Naive thymus-derived CD4-positive, alpha-beta T cell (primary cell): ENCODE data around the gene PARP15. TPM values are rescaled to one million over a fixed set of nuclear protein-coding genes. Genes with fewer than 3 reads are reported as not detected.
A peak's percentile ranks its signal among the peaks of the same experiment; 100 is the strongest.

Source experiments
- ATAC-seq: fragments of 150-1000 bp; cut with Tn5 transposase; 2 replicates; pipeline ENCODE4 v1.10.0; 2021; ENCODE audit warnings: mild to moderate bottlenecking, moderate library complexity
- CTCF ChIA-PET: fragments of 350-600 bp; sonication (Branson Sonifier 250); formaldehyde crosslinking; loops from one replicate; lab custom pipeline; 2021; ENCODE audit warnings: antibody characterized with exemption; lab: Charles Lee
- POLR2A ChIA-PET: fragments of 350-600 bp; sonication (Branson Sonifier 250); formaldehyde crosslinking; loops from one replicate; lab custom pipeline; 2021; ENCODE audit warnings: antibody characterized with exemption, inconsistent platforms; lab: Charles Lee
- DNase-seq, 9 donors: peaks; one replicate each; pipeline versions ENCODE4 v3.0.0 to v3.0.0-alpha.2; 2020 to 2022; ENCODE audit warnings: mixed read lengths in 1 of 9
- H3K27ac ChIP-seq: one replicate; pipeline ENCODE4 v1.7.0; 2013; ENCODE audit warnings: mild to moderate bottlenecking, low read depth, low read length, moderate library complexity
- H3K27me3 ChIP-seq, 2 donors: one replicate each; pipeline ENCODE4 v1.7.0; 2013; ENCODE audit warnings: low read length in 2 of 2, mild to moderate bottlenecking in 2 of 2, moderate library complexity in 2 of 2; ENCODE audit not compliant: control insufficient read depth in 2 of 2, insufficient read depth in 2 of 2
- H3K36me3 ChIP-seq, 3 experiments: 1 replicate in 2 of 3; 2 replicates in 1 of 3; pipeline ENCODE4 v1.7.0; 2013; ENCODE audit warnings: low read length in 3 of 3, mild to moderate bottlenecking in 3 of 3, moderate library complexity in 1 of 3; ENCODE audit not compliant: insufficient read depth in 3 of 3, control insufficient read depth in 2 of 3
- H3K4me1 ChIP-seq, 2 donors: one replicate each; pipeline ENCODE4 v1.7.0; 2013; ENCODE audit warnings: low read length in 2 of 2, mild to moderate bottlenecking in 2 of 2, moderate library complexity in 1 of 2; ENCODE audit not compliant: control insufficient read depth in 2 of 2, insufficient read depth in 2 of 2
- H3K4me3 ChIP-seq: 2 replicates; pipeline ENCODE4 v1.7.0; 2013; ENCODE audit warnings: mild to moderate bottlenecking, low read length
- H3K9me3 ChIP-seq, 3 experiments: 1 replicate in 2 of 3; 2 replicates in 1 of 3; pipeline ENCODE4 v1.7.0; 2013; ENCODE audit warnings: low read length in 3 of 3; ENCODE audit not compliant: control insufficient read depth in 2 of 3
- H3K27ac Mint-ChIP-seq, 9 donors: one replicate each; pipeline ENCODE4 v1.8.0; 2020 to 2022; ENCODE audit warnings: mixed read lengths in 9 of 9, mild to moderate bottlenecking in 8 of 9, moderate library complexity in 5 of 9, inconsistent platforms in 2 of 9
- H3K27me3 Mint-ChIP-seq, 5 donors: one replicate each; pipeline ENCODE4 v1.8.0; 2021 to 2022; ENCODE audit warnings: mixed read lengths in 5 of 5, mild to moderate bottlenecking in 1 of 5
- H3K36me3 Mint-ChIP-seq, 5 donors: one replicate each; pipeline ENCODE4 v1.8.0; 2020 to 2022; ENCODE audit warnings: mixed read lengths in 5 of 5, mild to moderate bottlenecking in 3 of 5, inconsistent platforms in 1 of 5
- H3K4me1 Mint-ChIP-seq, 7 donors: one replicate each; pipeline ENCODE4 v1.8.0; 2020 to 2022; ENCODE audit warnings: mixed read lengths in 7 of 7, mild to moderate bottlenecking in 3 of 7, inconsistent platforms in 1 of 7
- H3K4me3 Mint-ChIP-seq, 10 donors: one replicate each; pipeline ENCODE4 v1.8.0; 2020 to 2022; ENCODE audit warnings: mild to moderate bottlenecking in 10 of 10, mixed read lengths in 10 of 10, moderate library complexity in 6 of 10, inconsistent platforms in 2 of 10
- H3K9me3 Mint-ChIP-seq, 11 donors: one replicate each; pipeline ENCODE4 v1.8.0; 2020 to 2022; ENCODE audit warnings: mixed read lengths in 11 of 11, mild to moderate bottlenecking in 4 of 11, inconsistent platforms in 1 of 11, moderate library complexity in 1 of 11
- intact Hi-C, 2 donors: fragments of 100-400 bp; cut with micrococcal nuclease; formaldehyde crosslinking; loops; one replicate each; pipeline ENCODE4 v1.15.1; 2023
- polyA plus RNA-seq, 2 donors: library from polyadenylated mRNA; unstranded; fragments of 300-500 nt; fragmentation: Illumina TruSeq; gene quantifications; one replicate each; pipeline ENCODE4 v1.2.3, GENCODE V29; 2021
- total RNA-seq, 6 experiments: library from RNA in 5 of 6; stranded (reverse) in 5 of 6; gene quantifications; 1 replicate in 5 of 6; 2 replicates in 1 of 6; pipeline ENCODE4 v1.2.3 and lab custom pipeline; 2021 to 2026

Gene PARP15
- total and polyA plus RNA-seq, 7 experiments from 2014 or later, result 3.2 to 71.0 (median 46.7) TPM

DNA sequence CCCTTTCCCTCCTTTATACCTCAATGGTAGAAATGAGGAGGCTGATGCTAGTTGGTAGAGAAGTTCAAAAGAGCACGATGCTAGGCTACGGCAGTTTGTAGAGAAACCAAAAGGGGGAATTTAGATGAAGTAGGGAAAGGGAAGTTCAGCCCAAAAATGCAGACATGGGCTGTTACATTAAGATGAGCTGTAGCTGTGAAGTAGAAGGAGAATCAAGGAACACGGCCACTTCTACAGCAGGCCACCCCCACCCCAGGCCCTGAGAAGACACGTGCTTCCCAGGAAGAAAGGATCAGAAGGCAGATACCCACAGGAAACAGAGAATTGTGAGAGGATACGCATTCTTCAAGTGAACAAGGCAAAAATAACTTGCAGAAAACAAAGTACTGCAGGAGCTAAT, 101.1 kb downstream of the PARP15 start:
- Histone ChIP-seq H3K27ac (no peak overlapping the region), H3K27me3 (no peaks in the 10 kb centered on the region), H3K4me3 (no peak overlapping the region), H3K9me3 (no peaks in the 10 kb centered on the region), H3K4me1 (peaks cover 24 to 33% of the 10 kb centered on the region in 2 donors), H3K36me3 (peaks cover 0 to 7% (median 0%) of the 10 kb centered on the region in 3 experiments)
- H3K36me3 Mint-ChIP-seq, result peaks cover 0 to 23% (median 0%) of the 10 kb centered on the region in 5 donors
- DNase-seq (no peak), ATAC-seq (no peak)
- peak overlapping the region; percentile 10 to 100 (median 76) for H3K27ac Mint-ChIP-seq
- intact Hi-C loops, result loop anchor here in 1 of 2 donors (2.0 kb wide), 1 partner anchor 294 kb away; the partner anchor contains the start of gene FAM162A
- peaks cover 0 to 6% (median 0%) of the 10 kb centered on the region in 11 donors for H3K9me3 Mint-ChIP-seq
- H3K27me3 Mint-ChIP-seq, result no peaks in the 10 kb centered on the region
- peaks cover 36 to 49% (median 48%) of the 10 kb centered on the region in 7 donors for H3K4me1 Mint-ChIP-seq
- ChIA-PET POLR2A (interaction anchor here (0.6 to 6.3 kb wide), 13 partner anchors 10 to 294 kb away, joined by 3 to 84 read pairs (median 7); partner anchors contain the start of genes DTX3L, FAM162A, HSPBAP1 and PARP15), CTCF (interaction anchor here (0.5 to 7.2 kb wide), 21 partner anchors 9 to 666 kb away, joined by 3 to 154 read pairs (median 4); partner anchors contain the start of genes DTX3L, MIX23, PARP15 and PARP9)
- peak overlapping the region in 9 of 10 donors; percentile 2 to 96 (median 21) for H3K4me3 Mint-ChIP-seq

DNA sequence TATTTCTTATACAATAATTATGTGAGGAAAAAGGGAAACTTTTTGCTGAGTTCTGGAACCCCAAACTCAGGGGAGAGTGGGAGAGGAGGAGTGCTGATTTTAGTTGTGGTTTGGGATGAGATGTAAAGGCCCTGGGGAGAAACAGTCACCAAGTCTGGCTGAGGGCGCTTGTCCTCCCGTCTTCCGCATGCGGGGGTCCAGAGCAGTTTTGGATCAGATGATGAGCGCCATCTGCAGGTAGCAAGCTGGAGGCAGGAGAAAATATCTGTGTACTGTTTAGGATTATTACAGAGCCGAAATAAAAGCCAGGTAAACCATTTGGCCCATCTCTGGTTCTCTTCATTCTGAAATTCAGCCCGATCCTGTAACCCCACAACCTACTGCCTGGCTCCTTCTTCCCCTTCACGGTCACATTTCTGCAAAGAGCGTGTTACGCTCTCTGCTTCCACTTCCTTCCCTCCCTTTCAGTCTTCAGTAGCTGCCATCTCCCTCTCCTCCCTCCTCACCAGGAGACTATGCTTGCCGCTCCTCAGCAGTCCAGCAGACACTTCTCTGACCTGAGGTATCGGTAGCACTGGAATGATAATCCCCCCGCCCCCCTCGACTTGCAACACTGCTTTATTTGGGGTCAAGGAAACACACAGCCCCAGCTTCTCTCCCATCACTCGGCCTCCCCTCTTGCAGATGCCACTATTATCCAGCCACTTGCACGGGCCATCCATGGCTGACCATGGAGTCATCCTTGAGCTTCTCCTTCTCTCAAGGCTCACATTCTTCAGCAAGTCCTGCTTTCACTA, 101.8 kb downstream of the PARP15 start:
- peak overlapping the region; percentile 87 to 99 (median 94) for H3K4me3 Mint-ChIP-seq
- POLR2A ChIA-PET, result interaction anchor here (0.6 to 6.3 kb wide), 20 partner anchors 9 to 1126 kb away, joined by 3 to 84 read pairs (median 6); partner anchors contain the start of genes DTX3L, FAM162A, HSPBAP1 and KPNA1
- H3K9me3 ChIP-seq, result no peaks in the 10 kb centered on the region
- peak overlapping the region; percentile 93 to 100 (median 98) for H3K27ac Mint-ChIP-seq
- H3K27me3 Mint-ChIP-seq, result no peaks in the 10 kb centered on the region
- H3K4me1 Mint-ChIP-seq, result peaks cover 40 to 57% (median 54%) of the 10 kb centered on the region in 7 donors
- DNase-seq (peak; percentile 49 to 84 (median 79)), ATAC-seq (peak; percentile 82)
- peak overlapping the region; percentile 98 for H3K27ac ChIP-seq
- peak overlapping the region; percentile 87 for H3K4me3 ChIP-seq
- peaks cover 0 to 7% (median 0%) of the 10 kb centered on the region in 3 experiments for H3K36me3 ChIP-seq
- CTCF ChIA-PET, result interaction anchor here (0.5 to 7.2 kb wide), 28 partner anchors 10 to 667 kb away, joined by 3 to 154 read pairs (median 4); partner anchors contain the start of genes DTX3L, PARP15 and PARP9
- peaks cover 0 to 24% (median 0%) of the 10 kb centered on the region in 5 donors for H3K36me3 Mint-ChIP-seq
- intact Hi-C loops, result loop anchor here (1.0 to 2.0 kb wide), 13 partner anchors 33 to 1133 kb away; partner anchors contain the start of genes DTX3L (in 2 of the 2), PARP15 (in 2 of the 2), PARP9 (in 2 of the 2) and FAM162A (in 1 of the 2)
- peaks cover 0 to 3% (median 0%) of the 10 kb centered on the region in 11 donors for H3K9me3 Mint-ChIP-seq
- peaks cover 27 to 33% of the 10 kb centered on the region in 2 donors for H3K4me1 ChIP-seq
- no peaks in the 10 kb centered on the region for H3K27me3 ChIP-seq

DNA sequence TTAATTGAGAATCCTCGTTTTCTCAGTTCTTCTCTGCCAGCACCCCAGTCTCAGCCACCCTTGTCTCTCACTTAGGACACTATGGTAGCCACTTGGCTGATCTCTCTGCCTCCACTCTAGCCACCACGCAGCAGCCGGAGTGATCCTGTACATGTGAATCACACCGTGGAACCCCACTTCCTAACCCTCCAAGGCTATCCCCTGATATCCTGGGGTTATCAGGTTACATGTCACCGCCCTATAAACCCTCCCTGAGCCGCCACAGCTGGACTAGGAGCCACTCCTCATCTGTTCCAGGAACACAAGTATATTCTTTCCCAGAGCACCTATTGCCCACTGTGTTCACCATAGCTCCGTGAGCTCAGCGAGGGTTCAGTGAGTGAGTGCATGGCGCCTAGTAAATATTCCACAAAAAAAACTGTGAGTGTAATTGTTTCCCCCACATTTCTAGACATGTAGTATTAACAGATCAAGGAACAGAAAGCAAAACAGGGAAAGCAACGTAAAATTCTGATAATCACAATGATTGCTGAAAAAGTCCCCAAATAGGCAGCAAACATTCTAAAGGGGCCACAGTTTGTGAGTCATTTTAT, 102.5 kb downstream of the PARP15 start:
- ATAC-seq, result no peak
- H3K36me3 ChIP-seq, result peaks cover 0 to 7% (median 0%) of the 10 kb centered on the region in 3 experiments
- Mint-ChIP-seq H3K4me1 (peaks cover 40 to 63% (median 59%) of the 10 kb centered on the region in 7 donors), H3K27me3 (no peaks in the 10 kb centered on the region), H3K4me3 (peak overlapping the region; percentile 87 to 99 (median 94)), H3K9me3 (peaks cover 0 to 3% (median 0%) of the 10 kb centered on the region in 11 donors), H3K27ac (peak overlapping the region; percentile 93 to 100 (median 98)), H3K36me3 (peaks cover 0 to 30% (median 2%) of the 10 kb centered on the region in 5 donors)
- ChIA-PET CTCF (interaction anchor here (0.6 to 7.2 kb wide), 18 partner anchors 11 to 432 kb away, joined by 3 to 154 read pairs (median 4); partner anchors contain the start of genes DTX3L, KPNA1 and PARP9), POLR2A (interaction anchor here (0.6 to 6.3 kb wide), 14 partner anchors 14 to 297 kb away, joined by 3 to 84 read pairs (median 8); partner anchors contain the start of genes DTX3L, FAM162A, MIX23 and PARP15)
- H3K27ac ChIP-seq, result peak overlapping the region; percentile 98
- peaks cover 27 to 33% of the 10 kb centered on the region in 2 donors for H3K4me1 ChIP-seq
- DNase-seq, result peak in 3 of 9 donors; percentile 2 to 34 (median 8)
- H3K4me3 ChIP-seq, result peak overlapping the region; percentile 87
- no peaks in the 10 kb centered on the region for H3K9me3 ChIP-seq
- H3K27me3 ChIP-seq, result no peaks in the 10 kb centered on the region
- intact Hi-C loops, result loop anchor here (1.0 to 10.0 kb wide), 22 partner anchors 34 to 1134 kb away; partner anchors contain the start of genes DTX3L (in 2 of the 2), EAF2 (in 2 of the 2), HSPBAP1 (in 2 of the 2) and IQCB1 (in 2 of the 2)

DNA sequence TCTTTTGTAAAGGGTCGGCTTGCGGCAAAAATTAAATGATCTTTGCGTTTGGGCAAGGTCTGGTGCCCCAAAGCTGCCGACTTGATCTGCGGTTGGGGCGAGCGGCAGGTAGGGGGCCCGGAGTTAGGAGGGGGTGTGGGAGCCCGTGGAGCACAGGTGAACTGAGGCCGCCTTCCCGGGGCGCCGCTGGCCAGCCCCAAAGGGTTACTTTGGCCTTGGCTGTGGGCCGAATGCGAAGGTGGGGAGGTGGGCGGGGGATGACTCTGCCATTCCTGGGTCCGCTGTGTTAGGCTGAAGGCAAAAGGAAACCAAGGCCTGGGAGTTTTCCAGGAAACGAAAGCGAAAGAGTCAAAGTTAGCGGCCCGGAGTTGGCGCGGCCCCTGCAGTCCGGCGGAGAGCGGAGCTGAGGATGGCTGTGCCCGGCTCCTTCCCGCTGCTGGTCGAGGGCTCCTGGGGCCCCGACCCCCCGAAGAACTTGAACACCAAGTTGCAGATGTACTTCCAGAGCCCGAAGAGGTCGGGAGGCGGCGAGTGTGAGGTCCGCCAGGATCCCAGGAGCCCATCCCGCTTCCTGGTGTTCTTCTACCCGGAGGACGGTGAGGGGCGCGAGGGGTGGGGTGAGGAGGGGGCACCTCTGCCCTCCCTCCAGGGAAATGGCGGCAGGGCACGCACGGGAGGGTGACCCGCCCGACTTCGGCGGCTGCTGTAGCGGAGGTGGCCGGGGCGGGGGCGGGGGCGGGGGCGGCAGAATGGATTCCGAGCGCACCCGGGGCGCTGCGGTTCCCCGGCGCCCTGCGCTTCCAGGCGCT, 103.2 kb downstream of the PARP15 start, which contains the start of gene PARP14:
Gene PARP14 (plus strand): TSS at position 365 of the 809 bp plus-strand sequence. CDS start 45 bp downstream, at position 410.
- POLR2A ChIA-PET, result interaction anchor here (0.9 to 6.3 kb wide), 7 partner anchors 34 to 298 kb away, joined by 4 to 84 read pairs (median 14); partner anchors contain the start of genes DTX3L, MIX23, PARP9 and WDR5B
- Histone ChIP-seq H3K27ac (peak within 1 kb of the TSS; percentile 98), H3K9me3 (no peaks in the 10 kb centered on the region), H3K4me1 (peaks cover 27 to 33% of the 10 kb centered on the region in 2 donors), H3K27me3 (no peaks in the 10 kb centered on the region), H3K36me3 (peaks cover 0 to 8% (median 0%) of the 10 kb centered on the region in 3 experiments), H3K4me3 (peak within 1 kb of the TSS; percentile 87)
- ATAC-seq (peak; percentile 76), DNase-seq (peak; percentile 39 to 72 (median 66))
- peaks cover 0 to 32% (median 5%) of the 10 kb centered on the region in 5 donors for H3K36me3 Mint-ChIP-seq
- peak within 1 kb of the TSS; percentile 87 to 99 (median 94) for H3K4me3 Mint-ChIP-seq
- no peaks in the 10 kb centered on the region for H3K27me3 Mint-ChIP-seq
- peaks cover 40 to 66% (median 62%) of the 10 kb centered on the region in 7 donors for H3K4me1 Mint-ChIP-seq
- H3K9me3 Mint-ChIP-seq, result peaks cover 0 to 1% (median 0%) of the 10 kb centered on the region in 11 donors
- CTCF ChIA-PET, result interaction anchor here (0.7 to 7.2 kb wide), 9 partner anchors 11 to 303 kb away, joined by 3 to 154 read pairs (median 4); partner anchors contain the start of genes DTX3L, KPNA1 and PARP9
- intact Hi-C loops, result loop anchor here (1.0 to 10.0 kb wide), 11 partner anchors 70 to 1020 kb away; partner anchors contain the start of genes EAF2 (in 2 of the 2), HSPBAP1 (in 2 of the 2), IQCB1 (in 2 of the 2) and HCLS1 (in 1 of the 2)
- H3K27ac Mint-ChIP-seq, result peak within 1 kb of the TSS; percentile 93 to 100 (median 98)
